Duodenal mucosa (tissue), 2 donors: Measurements from ENCODE around the gene POLQ.
"Not testable (repeated sequence)": the region's sequence is repeated elsewhere in the genome, so short reads cannot be mapped to it uniquely, and the experiment has no call there.

Experiments
- H3K27ac ChIP-seq: one replicate; pipeline ENCODE4 v1.7.0; 2013; ENCODE audit warnings: low read depth, low read length
- H3K27me3 ChIP-seq, 2 donors: one replicate each; pipeline ENCODE4 v1.7.0; 2013; ENCODE audit warnings: low read length in 2 of 2, control low read depth in 1 of 2; ENCODE audit not compliant: insufficient read depth in 2 of 2, control insufficient read depth in 1 of 2
- H3K36me3 ChIP-seq, 2 donors: one replicate each; pipeline ENCODE4 v1.7.0; 2013; ENCODE audit warnings: low read length in 2 of 2, control low read depth in 1 of 2; ENCODE audit not compliant: insufficient read depth in 2 of 2, control insufficient read depth in 1 of 2
- H3K4me1 ChIP-seq, 2 donors: one replicate each; pipeline ENCODE4 v1.7.0; 2013; ENCODE audit warnings: low read length in 2 of 2, control low read depth in 1 of 2; ENCODE audit not compliant: insufficient read depth in 2 of 2, control insufficient read depth in 1 of 2
- H3K4me3 ChIP-seq, 2 donors: one replicate each; pipeline ENCODE4 v1.7.0; 2013; ENCODE audit warnings: low read length in 2 of 2, low read depth in 1 of 2
- H3K9ac ChIP-seq, 2 donors: one replicate each; pipeline ENCODE4 v1.7.0; 2013; ENCODE audit warnings: low read length in 2 of 2, low read depth in 1 of 2
- H3K9me3 ChIP-seq, 2 donors: one replicate each; pipeline ENCODE4 v1.7.0; 2013; ENCODE audit warnings: low read length in 2 of 2, control low read depth in 1 of 2; ENCODE audit not compliant: control insufficient read depth in 1 of 2

POLQ gene

GRCh38 chr3:121436074-121436473 lies 109.7 kb downstream of the POLQ start:
- H3K9me3 ChIP-seq, result no peaks in the 10 kb centered on the region
- no peaks in the 10 kb centered on the region for H3K4me1 ChIP-seq
- no peak overlapping the region for H3K9ac ChIP-seq
- no peak overlapping the region for H3K27ac ChIP-seq
- no peaks in the 10 kb centered on the region for H3K36me3 ChIP-seq
- H3K27me3 ChIP-seq, result no peaks in the 10 kb centered on the region
- H3K4me3 ChIP-seq, result no peak overlapping the region

GRCh38 chr3:121431726-121432517 lies 113.9 kb downstream of the POLQ start:
- Histone ChIP-seq H3K36me3 (peaks cover 0 to 3% of the 10 kb centered on the region in 2 donors), H3K4me1 (no peaks in the 10 kb centered on the region), H3K27me3 (no peaks in the 10 kb centered on the region), H3K27ac (no peak overlapping the region), H3K4me3 (peak overlapping the region; percentile 10 to 37), H3K9me3 (no peaks in the 10 kb centered on the region), H3K9ac (no peak overlapping the region)

- Histone ChIP-seq H3K36me3 (peaks cover 0 to 3% of the 10 kb centered on the region in 2 donors), H3K27me3 (no peaks in the 10 kb centered on the region), H3K4me3 (no peak overlapping the region), H3K9ac (no peak overlapping the region), H3K9me3 (no peaks in the 10 kb centered on the region), H3K27ac (no peak overlapping the region), H3K4me1 (no peaks in the 10 kb centered on the region)
Measured at GRCh38 chr3:121430664-121431215, 115.0 kb downstream of the POLQ start.

- H3K9ac ChIP-seq, result no peak overlapping the region
- H3K36me3 ChIP-seq, result no peaks in the 10 kb centered on the region
- no peaks in the 10 kb centered on the region for H3K27me3 ChIP-seq
Measured at GRCh38 chr3:121424549-121424948, 121.2 kb downstream of the POLQ start.

GRCh38 chr3:121418182-121418581 lies 127.6 kb downstream of the POLQ start:
- H3K9ac ChIP-seq, result no peak overlapping the region
- no peak overlapping the region for H3K4me3 ChIP-seq
- no peak overlapping the region for H3K27ac ChIP-seq
- no peaks in the 10 kb centered on the region for H3K4me1 ChIP-seq
- no peaks in the 10 kb centered on the region for H3K9me3 ChIP-seq
- H3K27me3 ChIP-seq, result no peaks in the 10 kb centered on the region
- no peaks in the 10 kb centered on the region for H3K36me3 ChIP-seq

More at GRCh38 chr3:121424549-121424948, 121.2 kb downstream of the POLQ start:
- Histone ChIP-seq H3K4me1 (no peaks in the 10 kb centered on the region), H3K27ac (no peak overlapping the region), H3K9me3 (no peaks in the 10 kb centered on the region), H3K4me3 (no peak overlapping the region)

- no peak overlapping the region for H3K9ac ChIP-seq
- no peak overlapping the region for H3K4me3 ChIP-seq
- H3K36me3 ChIP-seq, result no peaks in the 10 kb centered on the region
- H3K27me3 ChIP-seq, result no peaks in the 10 kb centered on the region
- no peaks in the 10 kb centered on the region for H3K9me3 ChIP-seq
- no peaks in the 10 kb centered on the region for H3K4me1 ChIP-seq
- no peak overlapping the region for H3K27ac ChIP-seq
Measured at GRCh38 chr3:121414924-121415323, 130.9 kb downstream of the POLQ start.

- Histone ChIP-seq H3K27ac (no peak overlapping the region), H3K4me3 (no peak overlapping the region), H3K4me1 (no peaks in the 10 kb centered on the region), H3K36me3 (no peaks in the 10 kb centered on the region), H3K27me3 (no peaks in the 10 kb centered on the region), H3K9me3 (no peaks in the 10 kb centered on the region), H3K9ac (no peak overlapping the region)
Measured at GRCh38 chr3:121411523-121411922, 134.3 kb downstream of the POLQ start.

- H3K9me3 ChIP-seq, result no peaks in the 10 kb centered on the region
- no peak overlapping the region for H3K27ac ChIP-seq
- H3K4me3 ChIP-seq, result no peak overlapping the region
- H3K36me3 ChIP-seq, result no peaks in the 10 kb centered on the region
- no peaks in the 10 kb centered on the region for H3K4me1 ChIP-seq
- H3K27me3 ChIP-seq, result no peaks in the 10 kb centered on the region
- H3K9ac ChIP-seq, result no peak overlapping the region
Measured at GRCh38 chr3:121405631-121406030, 140.2 kb downstream of the POLQ start.

GRCh38 chr3:121399820-121400219 lies 146.0 kb downstream of the POLQ start:
- H3K9ac ChIP-seq, result no peak overlapping the region
- H3K4me3 ChIP-seq, result no peak overlapping the region
- H3K36me3 ChIP-seq, result no peaks in the 10 kb centered on the region
- no peaks in the 10 kb centered on the region for H3K9me3 ChIP-seq
- H3K27me3 ChIP-seq, result no peaks in the 10 kb centered on the region
- H3K4me1 ChIP-seq, result no peaks in the 10 kb centered on the region
- no peak overlapping the region for H3K27ac ChIP-seq

- H3K4me1 ChIP-seq, H3K27ac ChIP-seq, H3K9me3 ChIP-seq, H3K9ac ChIP-seq, H3K27me3 ChIP-seq, H3K4me3 ChIP-seq, H3K36me3 ChIP-seq: not testable (repeated sequence)
Measured at GRCh38 chr3:121398051-121398450, 147.7 kb downstream of the POLQ start.
